H1 (cell line): Measurements from ENCODE around the gene PRKAG1. TPM values are rescaled to one million over a fixed set of nuclear protein-coding genes. Genes with fewer than 3 reads are reported as not detected.

Source experiments
- ASH2L ChIP-seq: fragments of 200-600, 300-600 bp; sonication (generic); IDR thresholded peaks from one replicate; pipeline ENCODE4 v1.7.1; 2017; ENCODE audit warnings: low read length
- FOSL1 ChIP-seq: IDR thresholded peaks from 2 replicates; pipeline ENCODE4 v1.6.1; 2011; ENCODE audit warnings: mild to moderate bottlenecking, low read depth, low read length, moderate library complexity; ENCODE audit not compliant: insufficient read depth
- KDM4A ChIP-seq: IDR thresholded peaks from one replicate; pipeline ENCODE4 v1.7.1; 2012; ENCODE audit warnings: low read depth, mild to moderate bottlenecking, moderate library complexity, low read length, inconsistent platforms; ENCODE audit not compliant: severe bottlenecking
- POLR2AphosphoS5 ChIP-seq: IDR thresholded peaks from 2 replicates; pipeline ENCODE4 v1.6.1; 2011; ENCODE audit warnings: low read depth, low read length
- RAD21 ChIP-seq, 2 experiments: IDR thresholded peaks in 1 of 2; conservative IDR thresholded peaks in 1 of 2; 2 replicates each; pipeline ENCODE4 v1.6.1; 2011; ENCODE audit warnings: low read depth in 2 of 2, low read length in 2 of 2, improper control_type of control experiment in 1 of 2, inconsistent platforms in 1 of 2, mild to moderate bottlenecking in 1 of 2, moderate library complexity in 1 of 2
- TAF1 ChIP-seq: IDR thresholded peaks from 2 replicates; pipeline ENCODE4 v1.6.1; 2011; ENCODE audit warnings: mild to moderate bottlenecking, low read depth, low read length
- USF2 ChIP-seq: IDR thresholded peaks from 2 replicates; pipeline ENCODE4 v1.6.1; 2011; ENCODE audit warnings: low read length, improper control_type of control experiment
- polyA plus RNA-seq, 7 experiments: library from polyadenylated mRNA; depleted of rRNA in 3 of 7; stranded (reverse) in 5 of 7; unstranded in 2 of 7; fragments of >200 nt in 5 of 7; fragments of 200-250 nt in 2 of 7; gene quantifications; 1 replicate in 5 of 7; 2 replicates in 1 of 7; 4 replicates in 1 of 7; pipeline versions ENCODE4 v1.2.1 to v1.2.3, GENCODE V29; 2011 to 2013; ENCODE audit warnings: missing spikeins in 2 of 7, mixed read lengths in 2 of 7
- total RNA-seq: library from RNA; stranded (reverse); fragmentation: NEBNext Ultra II Directional; extraction: Animal tissue kit (Norgen Biotek cat#: 25700); gene quantifications from 2 replicates; pipeline ENCODE4 v1.2.1, GENCODE V29; 2021

The PRKAG1 gene
- total and polyA plus RNA-seq, 2 of the 8 experiments (the other 6 are each of a cell fraction or from before 2014, with no cell fraction given) = 38.6 to 57.5 TPM

GRCh38 chr12:48980953-48981756 is 37.4 kb downstream of the PRKAG1 start (continued):
- TF ChIP-seq RAD21 (IDR thresholded peaks at IDR 0.05 in 1 of 2, conservative IDR thresholded peaks at IDR 0.05 in 1 of 2; ENCODE audit: low read depth in 2 of 2, low read length in 2 of 2) (no peak), USF2 (no peak), FOSL1 (no peak), ASH2L (peak; percentile 15), POLR2AphosphoS5 (no peak), TAF1 (no peak), KDM4A (peak; percentile 41)
